HepG2 (cell line): Measurements from ENCODE around the gene SLC34A2.

Experiments used
- CTCF ChIP-seq: sonication (generic); formaldehyde crosslinking; IDR thresholded peaks from 2 replicates; pipeline ENCODE4 v1.5.0; 2020; ENCODE audit warnings: mild to moderate bottlenecking, missing genetic modification reagents, moderate library complexity
- FOXK2 ChIP-seq: fragments of 450-650 bp; IDR thresholded peaks from 2 replicates; pipeline ENCODE4 v1.6.1; 2016
- GATAD1 ChIP-seq: IDR thresholded peaks from 2 replicates; pipeline ENCODE4 v1.6.1; 2016; ENCODE audit warnings: missing genetic modification reagents, missing compliant biosample characterization
- HNRNPK ChIP-seq: fragments of 200-400 bp; formaldehyde crosslinking; IDR thresholded peaks from 2 replicates; pipeline ENCODE4 v1.6.1; 2018; ENCODE audit warnings: low read length, low read depth, moderate library complexity, mild to moderate bottlenecking; ENCODE audit not compliant: poor library complexity, severe bottlenecking
- HOMEZ ChIP-seq: IDR thresholded peaks from 2 replicates; pipeline ENCODE4 v1.6.1; 2016; ENCODE audit warnings: low read depth
- KDM1A ChIP-seq: IDR thresholded peaks from 2 replicates; pipeline ENCODE4 v1.6.1; 2016; ENCODE audit warnings: missing compliant biosample characterization
- MAFK ChIP-seq, 2 experiments: IDR thresholded peaks in 1 of 2; conservative IDR thresholded peaks in 1 of 2; 2 replicates each; pipeline ENCODE4 v1.6.1; 2011; ENCODE audit warnings: improper control_type of control experiment in 2 of 2, low read length in 2 of 2
- NR2F2 ChIP-seq: IDR thresholded peaks from 2 replicates; pipeline ENCODE4 v1.6.1; 2012; ENCODE audit warnings: low read depth, inconsistent platforms, borderline replicate concordance
- PREB ChIP-seq: sonication (generic); formaldehyde crosslinking; IDR thresholded peaks from 2 replicates; pipeline ENCODE4 v1.4.0; 2020; ENCODE audit warnings: missing genetic modification reagents
- RAD21 ChIP-seq: fragments of 450-650 bp; formaldehyde crosslinking; IDR thresholded peaks from 2 replicates; pipeline ENCODE4 v1.5.0; 2020; ENCODE audit warnings: mild to moderate bottlenecking
- STAT6 ChIP-seq: sonication (generic); formaldehyde crosslinking; IDR thresholded peaks from 2 replicates; pipeline ENCODE4 v1.4.0; 2020; ENCODE audit warnings: missing genetic modification reagents, mild to moderate bottlenecking, borderline replicate concordance
- ZBTB40 ChIP-seq, 2 experiments: fragments of 450-650 bp in 1 of 2; sonication (generic) in 1 of 2; formaldehyde crosslinking in 1 of 2; IDR thresholded peaks; 2 replicates each; pipeline versions ENCODE4 v1.6.1 to v1.8.0; 2016 to 2022; ENCODE audit warnings: antibody characterized with exemption in 1 of 2, mild to moderate bottlenecking in 1 of 2, missing genetic modification reagents in 1 of 2
- ZSCAN20 ChIP-seq: sonication (generic); formaldehyde crosslinking; IDR thresholded peaks from 2 replicates; pipeline ENCODE4 v1.4.0; 2020; ENCODE audit warnings: missing genetic modification reagents, mild to moderate bottlenecking, borderline replicate concordance

GRCh38 chr4:25609976-25610375, 45.7 kb upstream of the SLC34A2 start:
- TF ChIP-seq HNRNPK (no peak), PREB (no peak), ZSCAN20 (CRISPR knock-in tag) (no peak), KDM1A (no peak), MAFK (conservative IDR thresholded peaks at IDR 0.05 in 1 of 2, IDR thresholded peaks at IDR 0.05 in 1 of 2; ENCODE audit: low read length in 2 of 2) (no peak), RAD21 (CRISPR knock-in tag) (no peak), NR2F2 (no peak), FOXK2 (no peak), HOMEZ (CRISPR knock-in tag) (no peak), STAT6 (CRISPR knock-in tag) (no peak), GATAD1 (CRISPR knock-in tag) (no peak), ZBTB40 (IDR thresholded peaks at IDR 0.05) (no peak), ZBTB40 (CRISPR knock-in tag; IDR thresholded peaks at IDR 0.05) (no peak), CTCF (CRISPR knock-in tag) (no peak)
